Mucosa of descending colon (tissue), 3 donors: ENCODE results near the gene KCND2. TPM values are rescaled to one million over a fixed set of nuclear protein-coding genes. Genes with fewer than 3 reads are reported as not detected.

Experiments used
- ATAC-seq: fragments of 200-7000 bp; cut with Tn5 transposase; one replicate; pipeline ENCODE4 v1.9.1; 2020; ENCODE audit warnings: mild to moderate bottlenecking, moderate library complexity
- DNase-seq, 3 donors: peaks; one replicate each; pipeline ENCODE4 v3.0.0-alpha.2; 2020
- H3K36me3 ChIP-seq: fragments of 200-600 bp; one replicate; pipeline ENCODE4 v1.8.0; 2021; ENCODE audit warnings: low read depth, mild to moderate bottlenecking
- H3K4me1 ChIP-seq: fragments of 200-600 bp; one replicate; pipeline ENCODE4 v1.8.0; 2021; ENCODE audit warnings: low read depth, mild to moderate bottlenecking
- H3K4me3 ChIP-seq: fragments of 200-600 bp; one replicate; pipeline ENCODE4 v1.8.0; 2021; ENCODE audit warnings: mild to moderate bottlenecking
- H3K9me3 ChIP-seq: fragments of 200-600 bp; one replicate; pipeline ENCODE4 v1.8.0; 2021; ENCODE audit warnings: mild to moderate bottlenecking
- intact Hi-C, 2 donors: fragments of 100-400 bp; cut with DNase I in 1 of 2; cut with micrococcal nuclease in 1 of 2; formaldehyde crosslinking; loops; one replicate each; pipeline versions ENCODE4 v1.11.0 to v1.11.1; 2022; cut with DNase I, micrococcal nuclease
- total RNA-seq, 3 donors: library from RNA; stranded (reverse); fragmentation: NEBNext Ultra II Directional in 2 of 3; extraction: Animal tissue kit (Norgen Biotek cat#: 25700) in 2 of 3; gene quantifications; one replicate each; pipeline versions ENCODE4 v1.2.1 to v1.2.4, GENCODE V29; 2021 to 2023
- TF ChIP-seq, protein P1 (sequence below): fragments of 200-600 bp; IDR thresholded peaks from one replicate; pipeline ENCODE4 v1.8.0; 2022; ENCODE audit warnings: antibody characterized with exemption, mild to moderate bottlenecking
- donor health status: DM: no; HTN: no; CAD: no; lungs with moderate emphysema.
- donor health status: DM: no; HTN: no; CAD: no.
- donor health status: DM: no; HTN: yes; CAD: no.

Gene KCND2
- total RNA-seq, 3 donors from 2014 or later, result 0.09 to 0.98 (median 0.41) TPM

DNA sequence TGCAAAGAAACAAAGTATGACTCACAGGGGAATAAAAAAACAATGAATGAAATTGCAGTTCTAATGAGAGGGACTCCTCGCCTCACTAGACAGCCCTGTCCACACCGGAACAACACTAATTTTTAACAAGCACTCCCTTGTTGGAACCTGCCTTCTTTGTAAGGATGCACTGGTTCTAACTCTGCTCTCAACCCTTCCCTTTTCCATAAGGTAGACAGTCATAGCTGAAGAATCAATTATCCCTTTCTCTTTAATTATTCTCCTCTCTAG, 519.8 kb downstream of the KCND2 start:
- Histone ChIP-seq H3K36me3 (no peaks in the 10 kb centered on the region), H3K4me3 (no peak overlapping the region), H3K4me1 (peaks cover 2% of the 10 kb centered on the region), H3K9me3 (no peaks in the 10 kb centered on the region)
- ATAC-seq, result no peak
- TF ChIP-seq, protein P1, sequence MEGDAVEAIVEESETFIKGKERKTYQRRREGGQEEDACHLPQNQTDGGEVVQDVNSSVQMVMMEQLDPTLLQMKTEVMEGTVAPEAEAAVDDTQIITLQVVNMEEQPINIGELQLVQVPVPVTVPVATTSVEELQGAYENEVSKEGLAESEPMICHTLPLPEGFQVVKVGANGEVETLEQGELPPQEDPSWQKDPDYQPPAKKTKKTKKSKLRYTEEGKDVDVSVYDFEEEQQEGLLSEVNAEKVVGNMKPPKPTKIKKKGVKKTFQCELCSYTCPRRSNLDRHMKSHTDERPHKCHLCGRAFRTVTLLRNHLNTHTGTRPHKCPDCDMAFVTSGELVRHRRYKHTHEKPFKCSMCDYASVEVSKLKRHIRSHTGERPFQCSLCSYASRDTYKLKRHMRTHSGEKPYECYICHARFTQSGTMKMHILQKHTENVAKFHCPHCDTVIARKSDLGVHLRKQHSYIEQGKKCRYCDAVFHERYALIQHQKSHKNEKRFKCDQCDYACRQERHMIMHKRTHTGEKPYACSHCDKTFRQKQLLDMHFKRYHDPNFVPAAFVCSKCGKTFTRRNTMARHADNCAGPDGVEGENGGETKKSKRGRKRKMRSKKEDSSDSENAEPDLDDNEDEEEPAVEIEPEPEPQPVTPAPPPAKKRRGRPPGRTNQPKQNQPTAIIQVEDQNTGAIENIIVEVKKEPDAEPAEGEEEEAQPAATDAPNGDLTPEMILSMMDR, result no peak
- intact Hi-C loops, result no loop called here
- no peak for DNase-seq

DNA sequence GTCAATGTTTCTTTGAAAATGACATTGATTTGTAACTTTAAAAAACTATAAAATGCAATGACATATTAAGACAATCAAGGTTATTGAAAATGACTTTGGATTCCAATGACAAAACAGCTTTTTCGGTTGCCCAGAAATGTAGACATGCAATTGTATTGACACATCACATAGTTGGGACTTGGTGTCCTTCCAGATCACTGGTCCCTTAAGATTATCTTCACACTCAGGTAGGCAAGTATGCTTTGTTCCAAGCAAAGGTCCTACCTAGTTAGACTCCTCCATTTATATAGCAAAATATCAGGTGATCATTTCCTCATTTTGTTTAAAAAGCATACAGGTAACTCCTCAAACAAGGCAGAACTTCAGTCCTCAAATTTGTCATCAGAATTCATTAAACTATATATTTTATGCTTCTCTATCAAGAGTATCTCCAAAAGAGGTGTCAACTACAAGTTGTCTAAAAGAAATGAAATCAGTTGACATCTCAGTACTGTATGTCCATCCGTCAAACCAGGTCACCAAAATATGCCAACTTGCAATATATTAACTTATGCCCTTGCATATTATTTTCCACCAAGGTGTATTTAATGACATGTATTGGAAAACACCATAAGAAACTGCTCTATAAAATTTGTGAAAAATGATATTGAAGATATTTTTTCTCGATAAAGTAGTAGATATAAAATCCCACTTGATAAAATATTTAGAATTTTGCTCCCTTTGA, 520.4 kb downstream of the KCND2 start:
- TF ChIP-seq, protein P1, result no peak
- H3K4me1 ChIP-seq, result peaks cover 2% of the 10 kb centered on the region
- no peaks in the 10 kb centered on the region for H3K36me3 ChIP-seq
- no peaks in the 10 kb centered on the region for H3K9me3 ChIP-seq
- intact Hi-C loops, result no loop called here
- H3K4me3 ChIP-seq, result no peak overlapping the region
- ATAC-seq (no peak), DNase-seq (no peak)

DNA sequence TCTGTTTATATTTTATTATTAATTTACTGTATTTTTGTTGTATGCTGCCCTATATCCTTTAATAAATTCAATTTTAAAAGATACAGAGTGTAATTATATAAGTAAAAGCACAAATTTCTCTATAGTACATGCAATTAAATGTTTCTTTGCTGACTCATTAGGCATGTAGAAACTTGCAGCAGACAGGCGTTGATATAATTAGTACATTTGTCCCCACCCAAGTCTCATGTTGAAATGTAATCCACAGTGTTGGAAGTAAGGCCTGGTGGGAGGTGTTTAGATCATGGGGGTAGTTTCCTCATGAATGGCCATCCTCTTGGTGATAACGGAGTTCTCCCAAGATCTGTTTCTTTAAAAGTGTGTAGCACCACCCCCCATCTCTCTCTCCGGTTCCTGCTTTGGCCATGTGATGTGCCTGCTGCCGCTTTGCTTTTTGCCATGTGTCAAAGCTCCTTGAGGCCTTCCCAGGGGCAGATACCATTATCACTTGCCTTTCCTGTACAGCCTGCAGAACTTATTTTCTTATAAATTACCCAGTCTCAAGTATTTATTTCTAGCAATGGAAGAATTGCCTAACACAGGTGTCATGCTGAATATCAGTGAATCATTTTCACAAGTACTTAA, 521.2 kb downstream of the KCND2 start:
- intact Hi-C loops, result no loop called here
- H3K36me3 ChIP-seq, result no peaks in the 10 kb centered on the region

DNA sequence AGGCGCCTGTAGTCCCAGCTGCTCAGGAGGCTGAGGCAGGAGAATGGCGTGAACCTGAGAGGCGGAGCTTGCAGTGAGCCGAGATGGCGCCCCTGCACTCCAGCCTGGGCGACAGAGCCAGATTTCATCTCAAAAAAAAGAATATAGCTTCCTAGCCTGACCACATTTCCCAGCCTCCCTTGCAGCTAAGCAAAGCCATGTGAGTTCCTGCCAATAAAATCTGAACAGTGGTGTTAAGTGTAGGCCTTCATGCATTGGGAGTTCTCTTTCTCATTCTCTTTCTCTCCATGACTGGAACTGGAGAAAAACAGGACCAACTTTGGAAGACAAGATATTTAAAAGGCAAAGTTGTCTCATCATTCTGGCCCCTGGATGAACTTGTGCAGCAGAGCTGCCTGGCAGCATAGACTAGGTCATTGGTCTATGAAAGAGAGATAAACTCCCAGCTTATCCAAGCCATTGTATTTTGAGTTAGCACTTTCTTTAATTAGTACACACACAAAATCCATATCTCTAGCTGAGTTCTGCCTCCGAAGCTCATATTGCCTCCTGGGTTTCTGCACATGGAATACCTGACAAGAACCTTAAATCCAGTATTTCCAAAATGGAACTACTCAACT, 524.2 kb downstream of the KCND2 start:
- peaks cover 1% of the 10 kb centered on the region for H3K4me1 ChIP-seq
- H3K36me3 ChIP-seq, result no peaks in the 10 kb centered on the region
- ATAC-seq, result no peak
- TF ChIP-seq, protein P1, result no peak
- no peaks in the 10 kb centered on the region for H3K9me3 ChIP-seq
- no peak overlapping the region for H3K4me3 ChIP-seq
- intact Hi-C loops, result no loop called here
- DNase-seq, result no peak

More for the DNA sequence above, 521.2 kb downstream of the KCND2 start:
- H3K4me3 ChIP-seq, result no peak overlapping the region
- TF ChIP-seq, protein P1, result no peak
- ATAC-seq (no peak), DNase-seq (no peak)
- peaks cover 2% of the 10 kb centered on the region for H3K4me1 ChIP-seq
- H3K9me3 ChIP-seq, result no peaks in the 10 kb centered on the region

DNA sequence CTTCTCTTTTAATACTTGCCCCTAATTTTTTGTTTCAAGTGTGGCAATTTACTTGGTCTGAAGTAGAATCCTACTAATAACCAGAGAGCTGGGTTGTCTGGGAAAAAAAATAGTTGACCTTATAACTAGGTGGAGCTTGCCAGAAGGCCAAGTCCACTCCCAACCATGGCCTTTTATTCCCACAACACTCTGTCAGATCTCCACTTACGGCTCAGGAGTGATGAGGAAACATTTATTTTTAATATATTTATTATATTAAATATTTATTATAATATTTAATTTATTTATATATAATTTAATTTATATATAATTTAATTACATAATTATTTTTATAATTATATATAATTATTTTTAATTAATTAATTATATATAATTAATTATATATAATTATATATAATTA, 526.2 kb downstream of the KCND2 start:
- ATAC-seq, result no peak
- intact Hi-C loops, result no loop called here
- H3K4me3 ChIP-seq, result no peak overlapping the region
- DNase-seq, result no peak
- no peaks in the 10 kb centered on the region for H3K4me1 ChIP-seq
- no peaks in the 10 kb centered on the region for H3K36me3 ChIP-seq
- TF ChIP-seq, protein P1, result no peak
- no peaks in the 10 kb centered on the region for H3K9me3 ChIP-seq
